CD4-positive, alpha-beta T cell treated with Interleukin-4 for 4 hours (primary cell): Measurements from ENCODE around the gene TLNRD1.

Source experiments
- DNase-seq: peaks from one replicate; pipeline ENCODE4 v3.0.0-alpha.2; 2020

The TLNRD1 gene

GRCh38 chr15:81029414-81030300 is 28.9 kb downstream of the TLNRD1 start:
- DNase-seq = no peak

GRCh38 chr15:81030301-81030750 is 29.6 kb downstream of the TLNRD1 start:
- DNase-seq = no peak

- DNase-seq = no peak
These were observed 30.5 kb downstream of the TLNRD1 start for GRCh38 chr15:81031203-81031602.

- DNase-seq = no peak
These were observed 31.6 kb downstream of the TLNRD1 start for GRCh38 chr15:81032355-81032754.

GRCh38 chr15:81032818-81033217 is 32.1 kb downstream of the TLNRD1 start:
- no peak for DNase-seq

- DNase-seq = no peak
These were observed 32.8 kb downstream of the TLNRD1 start for GRCh38 chr15:81033508-81033907.

- no peak for DNase-seq
These were observed 37.4 kb downstream of the TLNRD1 start for GRCh38 chr15:81037952-81038743.

- no peak for DNase-seq
These were observed 38.4 kb downstream of the TLNRD1 start for GRCh38 chr15:81038975-81039607.

GRCh38 chr15:81040757-81041156 is 40.0 kb downstream of the TLNRD1 start:
- no peak for DNase-seq

GRCh38 chr15:81043281-81043934 is 42.7 kb downstream of the TLNRD1 start:
- no peak for DNase-seq

- no peak for DNase-seq
These were observed 43.3 kb downstream of the TLNRD1 start for GRCh38 chr15:81043935-81044575.

- DNase-seq = no peak
These were observed 45.6 kb downstream of the TLNRD1 start for GRCh38 chr15:81046290-81046689.

- DNase-seq = no peak
These were observed 47.2 kb downstream of the TLNRD1 start for GRCh38 chr15:81047928-81048327.

GRCh38 chr15:81049835-81050234 is 49.1 kb downstream of the TLNRD1 start:
- DNase-seq = no peak

GRCh38 chr15:81050259-81050658 is 49.5 kb downstream of the TLNRD1 start:
- no peak for DNase-seq

GRCh38 chr15:81050805-81051204 is 50.1 kb downstream of the TLNRD1 start:
- no peak for DNase-seq

GRCh38 chr15:81052046-81052445 is 51.3 kb downstream of the TLNRD1 start:
- no peak for DNase-seq

GRCh38 chr15:81053621-81054020 is 52.9 kb downstream of the TLNRD1 start:
- DNase-seq = no peak

- DNase-seq = no peak
These were observed 53.5 kb downstream of the TLNRD1 start for GRCh38 chr15:81054236-81054635.
